Thyroid gland (tissue), 4 donors: ENCODE data around the gene SLC66A1.

Source experiments
- POLR2A ChIP-seq, 2 donors: fragments of 450-650 bp; IDR thresholded peaks; one replicate each; pipeline ENCODE4 v1.6.1; 2017; ENCODE audit warnings: antibody characterized with exemption in 2 of 2, mild to moderate bottlenecking in 2 of 2, moderate library complexity in 1 of 2
- TF ChIP-seq, protein P1 (sequence below), 6 experiments: fragments of 200-600 bp in 3 of 6; fragments of 450-650 bp in 3 of 6; sonication (generic) in 3 of 6; IDR thresholded peaks; one replicate each; pipeline ENCODE4 v1.5.1; 2016 to 2019; ENCODE audit warnings: antibody characterized with exemption in 6 of 6, mild to moderate bottlenecking in 2 of 6, inconsistent platforms in 1 of 6, moderate library complexity in 1 of 6

- TF ChIP-seq, protein P1, sequence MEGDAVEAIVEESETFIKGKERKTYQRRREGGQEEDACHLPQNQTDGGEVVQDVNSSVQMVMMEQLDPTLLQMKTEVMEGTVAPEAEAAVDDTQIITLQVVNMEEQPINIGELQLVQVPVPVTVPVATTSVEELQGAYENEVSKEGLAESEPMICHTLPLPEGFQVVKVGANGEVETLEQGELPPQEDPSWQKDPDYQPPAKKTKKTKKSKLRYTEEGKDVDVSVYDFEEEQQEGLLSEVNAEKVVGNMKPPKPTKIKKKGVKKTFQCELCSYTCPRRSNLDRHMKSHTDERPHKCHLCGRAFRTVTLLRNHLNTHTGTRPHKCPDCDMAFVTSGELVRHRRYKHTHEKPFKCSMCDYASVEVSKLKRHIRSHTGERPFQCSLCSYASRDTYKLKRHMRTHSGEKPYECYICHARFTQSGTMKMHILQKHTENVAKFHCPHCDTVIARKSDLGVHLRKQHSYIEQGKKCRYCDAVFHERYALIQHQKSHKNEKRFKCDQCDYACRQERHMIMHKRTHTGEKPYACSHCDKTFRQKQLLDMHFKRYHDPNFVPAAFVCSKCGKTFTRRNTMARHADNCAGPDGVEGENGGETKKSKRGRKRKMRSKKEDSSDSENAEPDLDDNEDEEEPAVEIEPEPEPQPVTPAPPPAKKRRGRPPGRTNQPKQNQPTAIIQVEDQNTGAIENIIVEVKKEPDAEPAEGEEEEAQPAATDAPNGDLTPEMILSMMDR (IDR thresholded peaks at IDR 0.05) = no peak
- no peak for TF ChIP-seq POLR2A (IDR thresholded peaks at IDR 0.05)
These were observed 17.1 kb downstream of the SLC66A1 start for GRCh38 chr1:19329188-19329587.
